HCT116 (cell line): ENCODE data around the gene RPL29. TPM values are rescaled to one million over a fixed set of nuclear protein-coding genes. Genes with fewer than 3 reads are reported as not detected.

Experiments used
- ATAC-seq: fragments of 200-7000 bp; cut with Tn5 transposase; 2 replicates; pipeline ENCODE4 v1.9.1; 2020; ENCODE audit warnings: mild to moderate bottlenecking, moderate library complexity
- BruUV-seq: library from RNA; stranded (reverse); fragments of 400-500 nt; replicated peaks from 2 replicates; lab custom pipeline; 2021; lab: Mats Ljungman, UMichigan
- CTCF ChIA-PET: fragments of 300-600 bp; sonication (Branson Sonifier 250); formaldehyde crosslinking; loops from one replicate; lab custom pipeline; 2021; ENCODE audit warnings: antibody characterized with exemption; lab: Charles Lee
- POLR2A ChIA-PET: fragments of 300-600, 350-600 bp; sonication (Branson Sonifier 250); formaldehyde crosslinking; loops from one replicate; lab custom pipeline; 2021; ENCODE audit warnings: antibody characterized with exemption; lab: Charles Lee
- RAD21 ChIA-PET, 2 experiments: fragments of 300-600 bp; sonication (Branson Sonifier 250); formaldehyde crosslinking; loops; one replicate each; lab custom pipeline; 2023; ENCODE audit warnings: low total read pairs in 2 of 2; ENCODE audit not compliant: uncharacterized antibody in 2 of 2, unreplicated experiment in 2 of 2, low non-redundant PET in 1 of 2; lab: Charles Lee
- DNase-seq: peaks from one replicate; pipeline ENCODE4 v3.0.0-alpha.2; 2010; ENCODE audit warnings: low read depth, low spot score
- H2AFZ ChIP-seq: fragments of 200-600 bp; shearing (Covaris generic), sonication (generic); 2 replicates; pipeline ENCODE4 v1.6.1; 2017; ENCODE audit warnings: low read depth, mixed run types, mixed read lengths, antibody characterized with exemption, low read length; ENCODE audit not compliant: poor library complexity, severe bottlenecking
- H3K27ac ChIP-seq: 2 replicates; pipeline ENCODE4 v1.5.1; 2012; ENCODE audit warnings: low read depth, low read length
- H3K27me3 ChIP-seq: fragments of 200-600 bp; sonication (generic); 2 replicates; pipeline ENCODE4 v1.6.1; 2016; ENCODE audit warnings: mixed run types, low read length, mixed read lengths; ENCODE audit not compliant: insufficient read depth
- H3K36me3 ChIP-seq, 2 experiments: fragments of 200-500 bp in 1 of 2; fragments of 200-600 bp in 1 of 2; sonication (Bioruptor generic) in 1 of 2; sonication (generic) in 1 of 2; 2 replicates each; pipeline versions ENCODE4 v1.5.1 to v1.6.1; 2014 to 2016; ENCODE audit warnings: low read length in 2 of 2, inconsistent platforms in 1 of 2, mixed read lengths in 1 of 2, mixed run types in 1 of 2; ENCODE audit not compliant: insufficient read depth in 2 of 2, control insufficient read depth in 1 of 2
- H3K4me1 ChIP-seq, 2 experiments: fragments of 200-600 bp in 1 of 2; sonication (generic) in 1 of 2; 2 replicates each; pipeline versions ENCODE4 v1.5.1 to v1.6.1; 2012 to 2017; ENCODE audit warnings: low read length in 2 of 2, inconsistent platforms in 1 of 2, mild to moderate bottlenecking in 1 of 2, mixed read lengths in 1 of 2, mixed run types in 1 of 2, moderate library complexity in 1 of 2; ENCODE audit not compliant: insufficient read depth in 2 of 2, control insufficient read depth in 1 of 2
- H3K4me2 ChIP-seq: fragments of 200-600 bp; sonication (generic); 2 replicates; pipeline ENCODE4 v1.6.1; 2017; ENCODE audit warnings: mixed run types, low read length, mixed read lengths
- H3K4me3 ChIP-seq, 2 experiments: fragments of 200-600 bp in 1 of 2; sonication (generic) in 1 of 2; replicated peaks in 1 of 2; 2 replicates each; pipeline ENCODE4 v1.5.1; 2011 to 2016; ENCODE audit warnings: low read length in 2 of 2, control low read depth in 1 of 2, low read depth in 1 of 2, mild to moderate bottlenecking in 1 of 2, mixed read lengths in 1 of 2, mixed run types in 1 of 2
- H3K79me2 ChIP-seq: fragments of 200-600 bp; sonication (generic); 2 replicates; pipeline ENCODE4 v1.6.1; 2017; ENCODE audit warnings: mild to moderate bottlenecking, mixed run types, low read length, moderate library complexity, mixed read lengths; ENCODE audit not compliant: insufficient read depth
- H3K9ac ChIP-seq: fragments of 200-600 bp; sonication (generic); 2 replicates; pipeline ENCODE4 v1.6.1; 2016; ENCODE audit warnings: low read length, mixed read lengths
- H3K9me2 ChIP-seq: fragments of 200-600 bp; sonication (generic), shearing (Covaris generic); 2 replicates; pipeline ENCODE4 v1.6.1; 2017; ENCODE audit warnings: mixed run types, mild to moderate bottlenecking, moderate library complexity; ENCODE audit not compliant: insufficient read depth
- H3K9me3 ChIP-seq, 2 experiments: fragments of 200-500 bp in 1 of 2; fragments of 200-600 bp in 1 of 2; sonication (Bioruptor generic) in 1 of 2; sonication (generic) in 1 of 2; 2 replicates each; pipeline ENCODE4 v1.6.1; 2014 to 2017; ENCODE audit warnings: low read length in 2 of 2, mixed read lengths in 2 of 2, inconsistent platforms in 1 of 2, low read depth in 1 of 2, mild to moderate bottlenecking in 1 of 2, mixed run types in 1 of 2, moderate library complexity in 1 of 2; ENCODE audit not compliant: control insufficient read depth in 1 of 2, insufficient read depth in 1 of 2
- H4K20me1 ChIP-seq: fragments of 200-600 bp; sonication (generic), shearing (Covaris generic); 2 replicates; pipeline ENCODE4 v1.6.1; 2017; ENCODE audit warnings: mixed run types, mild to moderate bottlenecking, moderate library complexity; ENCODE audit not compliant: insufficient read depth
- EZH2 ChIP-seq: fragments of 200-600 bp; sonication (generic); IDR thresholded peaks from 2 replicates; pipeline ENCODE4 v1.6.1; 2017; ENCODE audit warnings: antibody characterized with exemption, mixed run types
- POLR2AphosphoS5 ChIP-seq: IDR thresholded peaks from 2 replicates; pipeline ENCODE4 v1.6.1; 2011; ENCODE audit warnings: mild to moderate bottlenecking, low read depth, low read length, moderate library complexity
- REST ChIP-seq: IDR thresholded peaks from 2 replicates; pipeline ENCODE4 v1.6.1; 2012; ENCODE audit warnings: low read depth
- intact Hi-C: fragments of 100-400 bp; cut with micrococcal nuclease; formaldehyde crosslinking; loops from 2 replicates; pipeline ENCODE4 v1.10.0; 2022
- total RNA-seq: library from RNA; stranded (reverse); gene quantifications from one replicate; pipeline ENCODE4 v1.2.1, GENCODE V29; 2021; ENCODE audit not compliant: unreplicated experiment

Gene RPL29
- total RNA-seq, 1 experiment from 2014 or later, result 1,880 TPM

DNA sequence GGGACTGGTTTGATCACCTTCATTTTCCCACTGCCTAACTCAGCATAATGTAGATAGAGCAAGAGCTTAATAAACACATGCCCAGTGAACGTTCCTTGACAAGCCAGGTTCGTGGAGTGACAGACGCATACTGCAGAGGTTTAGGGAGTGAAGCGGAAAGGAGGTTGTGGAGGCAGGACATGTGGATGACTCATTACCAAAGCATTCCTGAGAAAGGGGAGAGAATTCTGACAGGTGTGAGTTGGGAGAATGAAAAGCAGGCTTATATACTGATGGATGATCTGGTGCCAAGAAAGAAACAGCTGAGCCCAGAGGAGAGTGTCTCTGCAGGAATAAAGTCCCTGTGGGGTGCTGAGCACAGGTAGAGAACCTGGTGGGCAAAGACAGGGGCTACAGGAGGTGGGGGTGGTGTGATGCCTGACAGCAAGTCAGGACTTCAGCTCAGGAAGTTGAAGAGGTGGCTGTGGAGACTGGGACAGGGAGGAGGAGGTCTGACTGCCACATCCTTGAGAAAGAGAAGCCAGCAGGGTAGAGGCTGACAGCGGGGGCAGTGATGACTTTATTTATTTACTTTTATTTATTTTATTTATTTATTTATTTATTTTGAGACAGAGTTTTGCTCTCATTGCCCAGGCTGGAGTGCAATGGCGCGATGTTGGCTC is 2.4 kb upstream of the RPL29 start:
- TF ChIP-seq REST, result no peak
- peak; percentile 15; the same call in 1 of the 2 replicates for TF ChIP-seq POLR2AphosphoS5
- Histone ChIP-seq H3K27ac (no peak overlapping the region), H3K4me2 (peak overlapping the region; percentile 66), H2AFZ (peak overlapping the region; percentile 55), H3K27me3 (no peaks in the 10 kb centered on the region), H3K9me3 (no peaks in the 10 kb centered on the region), H4K20me1 (no peaks in the 10 kb centered on the region), H3K79me2 (peaks cover 27% of the 10 kb centered on the region), H3K4me1 (peaks cover 13 to 42% of the 10 kb centered on the region in 2 experiments), H3K9ac (0 out of 2 replicates have a peak overlapping the region, but pooled peaks have one; percentile 9), H3K36me3 (peaks cover 15 to 22% of the 10 kb centered on the region in 2 experiments), H3K4me3 (peak overlapping the region in 1 of 2 experiments; percentile 31; a peak in 1 of 4 replicates), H3K9me2 (no peaks in the 10 kb centered on the region)
- RAD21 ChIA-PET, result no interaction called here
- peak; percentile 18; the same call in 1 of the 2 replicates for ATAC-seq
- intact Hi-C loops, result no loop called here
- CTCF ChIA-PET, result interaction anchor here (1.6 kb wide), 1 partner anchor 40 kb away, joined by 3 read pairs; no protein-coding TSS in a partner anchor
- POLR2A ChIA-PET, result interaction anchor here (1.1 to 1.3 kb wide), 2 partner anchors 15 to 157 kb away, joined by 3 to 8 read pairs; partner anchors contain the start of genes ACY1 and POC1A
- no peak for DNase-seq
- BruUV-seq, result no TSS peak

GRCh38 chr3:51997172-51997571 is 1.5 kb upstream of the RPL29 start:
- no peak overlapping the region for H3K27ac ChIP-seq
- peaks cover 30% of the 10 kb centered on the region for H3K79me2 ChIP-seq
- H3K9me3 ChIP-seq, result no peaks in the 10 kb centered on the region
- no peaks in the 10 kb centered on the region; the same call in 1 of the 2 replicates for H4K20me1 ChIP-seq
- peaks cover 15 to 29% of the 10 kb centered on the region in 2 experiments for H3K36me3 ChIP-seq
- intact Hi-C loops, result no loop called here
- H3K4me1 ChIP-seq, result peaks cover 13 to 47% of the 10 kb centered on the region in 2 experiments
- H2AFZ ChIP-seq, result no peak overlapping the region
- CTCF ChIA-PET, result no interaction called here
- POLR2A ChIA-PET, result interaction anchor here (1.1 to 1.3 kb wide), 2 partner anchors 14 to 157 kb away, joined by 3 to 8 read pairs; partner anchors contain the start of genes ACY1 and POC1A
- RAD21 ChIA-PET, result no interaction called here
- no peak for ATAC-seq
- no TSS peak for BruUV-seq
- H3K4me2 ChIP-seq, result no peak overlapping the region
- H3K9me2 ChIP-seq, result no peaks in the 10 kb centered on the region
- no peak overlapping the region for H3K9ac ChIP-seq
- no peaks in the 10 kb centered on the region for H3K27me3 ChIP-seq
- no peak overlapping the region for H3K4me3 ChIP-seq
- TF ChIP-seq EZH2, result no peak
- TF ChIP-seq REST, result no peak
- TF ChIP-seq, all 23 proteins: peak for 0
- DNase-seq, result no peak
